HEK293 (cell line): ENCODE data around the gene NBPF1.
"Not testable (repeated sequence)": the region's sequence is repeated elsewhere in the genome, so short reads cannot be mapped to it uniquely, and the experiment has no call there.

Experiments used
- CTCF ChIA-PET: fragments of 350-600 bp; formaldehyde crosslinking; extraction: SDS; loops from one replicate; lab custom pipeline; 2021; ENCODE audit warnings: antibody characterized with exemption; lab: Yijun Ruan, JAX
- POLR2A ChIA-PET: fragments of 300-600 bp; formaldehyde crosslinking; extraction: SDS; loops from one replicate; lab custom pipeline; 2020; ENCODE audit warnings: antibody characterized with exemption, inconsistent platforms; lab: Yijun Ruan, JAX
- H3K27ac ChIP-seq: fragments of 200-500 bp; sonication (Bioruptor generic); 2 replicates; pipeline ENCODE4 v1.5.1; 2014; ENCODE audit warnings: low read depth, low read length, control low read depth, inconsistent platforms; ENCODE audit errors: extremely low read depth
- H3K36me3 ChIP-seq, 2 experiments: fragments of 200-500 bp in 1 of 2; sonication (Bioruptor generic) in 1 of 2; 1 replicate in 1 of 2; 2 replicates in 1 of 2; pipeline ENCODE4 v1.5.1; 2014 to 2017; ENCODE audit warnings: inconsistent platforms in 2 of 2, low read length in 2 of 2; ENCODE audit not compliant: control insufficient read depth in 2 of 2, insufficient read depth in 1 of 2
- H3K4me1 ChIP-seq: fragments of 200-500 bp; sonication (Bioruptor generic); 2 replicates; pipeline ENCODE4 v1.5.1; 2014; ENCODE audit warnings: mild to moderate bottlenecking, low read length, inconsistent platforms; ENCODE audit not compliant: control insufficient read depth, insufficient read depth
- H3K4me3 ChIP-seq: 2 replicates; pipeline ENCODE4 v1.5.1; 2011; ENCODE audit warnings: low read depth, mild to moderate bottlenecking, control low read depth, low read length, moderate library complexity
- H3K9me3 ChIP-seq: fragments of 200-500 bp; sonication (Bioruptor generic); 2 replicates; pipeline ENCODE4 v1.5.1; 2014; ENCODE audit warnings: low read depth, low read length, inconsistent platforms; ENCODE audit not compliant: control insufficient read depth, insufficient read depth
- GLIS1 ChIP-seq: fragments of 450-650 bp; formaldehyde crosslinking; IDR thresholded peaks from 2 replicates; pipeline ENCODE4 v1.5.1; 2016; ENCODE audit warnings: missing biosample characterization, missing genetic modification characterization
- HOXC10 ChIP-seq: sonication (generic); formaldehyde crosslinking; IDR thresholded peaks from 2 replicates; pipeline ENCODE4 v1.8.1; 2023; ENCODE audit warnings: mild to moderate bottlenecking, missing genetic modification reagents
- PRDM1 ChIP-seq: fragments of 450-650 bp; formaldehyde crosslinking; IDR thresholded peaks from 2 replicates; pipeline ENCODE4; 2016; ENCODE audit warnings: missing biosample characterization, missing genetic modification characterization
- ZNF121 ChIP-seq: fragments of 450-650 bp; formaldehyde crosslinking; IDR thresholded peaks from 2 replicates; pipeline ENCODE4 v1.5.1; 2016; ENCODE audit warnings: missing biosample characterization, missing genetic modification characterization
- ZNF600 ChIP-seq: fragments of 450-650 bp; formaldehyde crosslinking; IDR thresholded peaks from 2 replicates; pipeline ENCODE4 v1.5.1; 2016; ENCODE audit warnings: missing biosample characterization, missing genetic modification characterization
- TF ChIP-seq, protein P1 (sequence below): fragments of 450-650 bp; formaldehyde crosslinking; IDR thresholded peaks from 2 replicates; pipeline ENCODE4 v1.5.1; 2016; ENCODE audit warnings: missing biosample characterization, missing genetic modification characterization

Gene NBPF1

DNA sequence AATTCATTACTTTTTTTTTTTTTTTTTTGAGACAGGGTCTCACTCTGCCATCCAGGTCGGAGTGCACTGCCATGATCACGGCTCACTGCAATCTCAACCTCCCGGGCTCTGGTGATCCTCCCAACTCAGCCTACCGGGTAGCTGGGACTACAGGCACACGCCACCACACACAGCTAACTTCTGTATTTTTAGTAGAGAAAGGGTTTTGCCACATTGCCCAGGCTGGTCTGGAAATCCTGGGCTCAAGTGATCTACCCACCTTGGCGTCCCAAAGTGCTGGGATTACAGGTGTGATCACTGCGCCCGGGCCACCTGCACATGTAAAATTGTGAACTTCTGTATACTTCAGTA is 1.4 kb downstream of the NBPF1 start:
- Histone ChIP-seq H3K4me3 (peak overlapping the region; percentile 86), H3K4me1 (peaks cover 13% of the 10 kb centered on the region), H3K36me3 (peaks cover 5 to 21% of the 10 kb centered on the region in 2 experiments; a peak in 1 of 3 replicates)
- CTCF ChIA-PET: interaction anchor here (0.6 to 4.1 kb wide), 16 partner anchors 8 to 537 kb away, joined by 3 to 29 read pairs (median 4); no protein-coding TSS in a partner anchor
- TF ChIP-seq, protein P1, sequence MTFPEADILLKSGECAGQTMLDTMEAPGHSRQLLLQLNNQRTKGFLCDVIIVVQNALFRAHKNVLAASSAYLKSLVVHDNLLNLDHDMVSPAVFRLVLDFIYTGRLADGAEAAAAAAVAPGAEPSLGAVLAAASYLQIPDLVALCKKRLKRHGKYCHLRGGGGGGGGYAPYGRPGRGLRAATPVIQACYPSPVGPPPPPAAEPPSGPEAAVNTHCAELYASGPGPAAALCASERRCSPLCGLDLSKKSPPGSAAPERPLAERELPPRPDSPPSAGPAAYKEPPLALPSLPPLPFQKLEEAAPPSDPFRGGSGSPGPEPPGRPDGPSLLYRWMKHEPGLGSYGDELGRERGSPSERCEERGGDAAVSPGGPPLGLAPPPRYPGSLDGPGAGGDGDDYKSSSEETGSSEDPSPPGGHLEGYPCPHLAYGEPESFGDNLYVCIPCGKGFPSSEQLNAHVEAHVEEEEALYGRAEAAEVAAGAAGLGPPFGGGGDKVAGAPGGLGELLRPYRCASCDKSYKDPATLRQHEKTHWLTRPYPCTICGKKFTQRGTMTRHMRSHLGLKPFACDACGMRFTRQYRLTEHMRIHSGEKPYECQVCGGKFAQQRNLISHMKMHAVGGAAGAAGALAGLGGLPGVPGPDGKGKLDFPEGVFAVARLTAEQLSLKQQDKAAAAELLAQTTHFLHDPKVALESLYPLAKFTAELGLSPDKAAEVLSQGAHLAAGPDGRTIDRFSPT (tag by site-specific recombination): 0 out of 2 replicates have a peak, but pooled peaks have one; percentile 29
- not testable (repeated sequence) for H3K27ac ChIP-seq, H3K9me3 ChIP-seq
- POLR2A ChIA-PET: interaction anchor here (0.6 to 1.3 kb wide), 6 partner anchors 9 to 293 kb away, joined by 3 to 4 read pairs (median 4); no protein-coding TSS in a partner anchor

DNA sequence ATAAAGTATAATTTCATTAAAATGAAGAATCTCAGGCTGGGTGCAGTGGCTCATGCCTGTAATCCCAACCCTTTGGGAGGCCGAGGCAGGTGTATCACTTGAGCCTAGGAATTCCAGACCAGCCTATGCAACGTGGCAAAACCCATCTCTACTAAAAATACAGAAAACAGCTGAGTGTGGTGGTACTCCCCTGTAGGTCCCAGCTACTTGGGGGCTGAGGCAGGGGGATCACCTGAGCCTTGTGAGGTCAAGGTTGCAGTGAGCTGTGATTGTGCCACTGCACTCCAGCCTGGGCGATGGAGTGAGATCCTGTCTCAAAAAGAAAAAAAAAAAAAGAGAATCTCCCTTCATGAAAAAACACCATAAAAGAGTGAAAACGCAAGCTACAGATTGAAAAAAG is 2.2 kb downstream of the NBPF1 start:
- H3K36me3 ChIP-seq: peaks cover 9 to 27% of the 10 kb centered on the region in 2 experiments; a peak in 2 of 3 replicates
- POLR2A ChIA-PET: interaction anchor here (0.8 kb wide), 1 partner anchor 90 kb away, joined by 4 read pairs; no protein-coding TSS in a partner anchor
- H3K4me1 ChIP-seq: peaks cover 13% of the 10 kb centered on the region
- TF ChIP-seq PRDM1 (peak; percentile 42; the same call in 1 of the 2 replicates), ZNF600 (tag by site-specific recombination) (0 out of 2 replicates have a peak, but pooled peaks have one; percentile 8), ZNF121 (0 out of 2 replicates have a peak, but pooled peaks have one; percentile 27), GLIS1 (tag by site-specific recombination) (0 out of 2 replicates have a peak, but pooled peaks have one; percentile 11)
- TF ChIP-seq, all 188 proteins: peak for 4; not testable (repeated sequence) for 184
- H3K9me3 ChIP-seq, H3K4me3 ChIP-seq, H3K27ac ChIP-seq: not testable (repeated sequence)
- CTCF ChIA-PET: interaction anchor here (0.6 to 4.1 kb wide), 6 partner anchors 7 to 341 kb away, joined by 3 to 29 read pairs (median 6); no protein-coding TSS in a partner anchor

DNA sequence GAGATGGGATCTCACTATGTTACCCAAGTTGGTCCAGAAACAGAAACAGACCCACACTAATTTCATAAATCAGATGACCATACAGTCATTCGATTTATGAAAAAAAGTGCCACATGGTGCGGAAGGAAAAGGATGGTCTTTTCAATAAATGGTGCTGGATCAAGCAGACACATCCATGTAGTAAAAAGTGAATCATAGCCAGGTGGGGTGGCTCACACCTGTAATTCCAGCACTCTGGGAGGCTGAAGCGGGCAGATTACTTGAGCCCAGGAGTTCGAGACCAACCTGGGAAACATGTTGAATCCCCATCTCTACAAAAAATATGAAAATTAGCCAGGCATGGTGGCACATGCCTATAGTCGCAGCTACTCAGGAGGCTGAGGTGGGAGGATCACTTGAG is 2.8 kb downstream of the NBPF1 start:
- H3K27ac ChIP-seq, POLR2A ChIA-PET, H3K4me3 ChIP-seq, H3K9me3 ChIP-seq: not testable (repeated sequence)
- CTCF ChIA-PET: interaction anchor here (0.7 to 2.8 kb wide), 3 partner anchors 10 to 406 kb away, joined by 3 to 29 read pairs (median 9); no protein-coding TSS in a partner anchor
- peaks cover 13% of the 10 kb centered on the region for H3K4me1 ChIP-seq
- peaks cover 9 to 33% of the 10 kb centered on the region in 2 experiments; a peak in 2 of 3 replicates for H3K36me3 ChIP-seq

DNA sequence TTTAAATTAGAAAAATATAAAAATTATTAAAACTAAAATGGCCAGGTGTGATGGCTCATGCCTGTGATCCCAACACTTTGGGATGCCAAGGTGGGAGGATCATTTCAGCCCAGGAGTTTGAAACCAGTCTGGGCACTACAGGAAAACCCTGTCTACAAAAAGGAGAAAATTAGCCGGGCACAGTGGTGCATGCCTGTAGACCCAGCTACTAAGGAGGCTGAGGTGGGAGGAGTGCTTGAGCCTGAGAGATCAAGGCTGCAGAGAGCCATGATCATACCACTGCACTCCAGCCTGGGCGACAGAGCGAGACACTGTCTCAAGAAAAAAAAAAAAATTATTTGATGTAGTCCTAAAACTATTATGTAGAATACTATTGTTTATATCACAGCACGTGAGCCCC is 3.6 kb downstream of the NBPF1 start:
- not testable (repeated sequence) for H3K9me3 ChIP-seq, H3K4me3 ChIP-seq, H3K27ac ChIP-seq
- POLR2A ChIA-PET: interaction anchor here (1.2 to 1.6 kb wide), 2 partner anchors 11 to 296 kb away, joined by 5 to 12 read pairs; no protein-coding TSS in a partner anchor
- CTCF ChIA-PET: interaction anchor here (0.7 to 2.8 kb wide), 8 partner anchors 9 to 405 kb away, joined by 3 to 29 read pairs (median 6); no protein-coding TSS in a partner anchor
- peaks cover 15% of the 10 kb centered on the region for H3K4me1 ChIP-seq
- H3K36me3 ChIP-seq: peaks cover 9 to 41% of the 10 kb centered on the region in 2 experiments; a peak in 2 of 3 replicates

DNA sequence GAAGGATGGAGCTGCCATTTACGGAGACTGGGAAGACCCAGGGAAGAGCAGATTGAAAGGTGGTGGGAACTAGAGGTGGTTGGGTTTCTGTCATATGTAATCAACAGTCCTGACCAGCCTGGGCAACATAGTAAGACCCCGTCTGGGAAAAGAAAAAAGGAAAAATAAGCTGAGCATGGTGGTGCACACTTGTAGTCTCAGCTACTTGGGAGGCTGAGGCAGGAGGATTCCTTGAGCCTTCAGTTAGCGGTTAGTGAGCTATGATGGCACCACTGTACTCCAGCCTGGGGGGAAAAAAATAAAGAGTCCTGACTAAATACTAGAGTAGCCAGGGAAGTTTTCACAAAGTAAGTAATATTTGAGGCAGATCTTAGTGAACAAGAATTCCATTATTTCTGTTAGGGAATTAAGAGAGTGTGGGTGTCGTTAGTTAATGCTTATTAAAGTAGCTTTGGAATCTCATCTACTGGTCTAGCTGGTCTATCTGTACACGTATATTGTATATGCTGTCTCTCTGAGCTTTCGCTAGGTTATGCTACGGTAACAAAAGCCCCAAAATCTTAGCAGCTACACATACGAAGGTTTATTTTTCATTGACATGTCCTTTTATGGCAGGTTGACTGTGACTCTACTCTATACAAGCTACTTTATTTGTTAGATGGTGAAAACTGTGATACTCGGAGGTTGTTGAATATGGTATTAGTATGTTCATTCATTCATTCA is 4.4 kb downstream of the NBPF1 start:
- CTCF ChIA-PET: interaction anchor here (0.6 to 2.8 kb wide), 9 partner anchors 9 to 436 kb away, joined by 3 to 29 read pairs (median 6); no protein-coding TSS in a partner anchor
- no peak overlapping the region for H3K27ac ChIP-seq
- peaks cover 9 to 41% of the 10 kb centered on the region in 2 experiments; a peak in 2 of 3 replicates for H3K36me3 ChIP-seq
- peaks cover 14% of the 10 kb centered on the region for H3K4me1 ChIP-seq
- POLR2A ChIA-PET: interaction anchor here (1.2 to 1.6 kb wide), 2 partner anchors 12 to 296 kb away, joined by 5 to 12 read pairs; no protein-coding TSS in a partner anchor
- no peaks in the 10 kb centered on the region for H3K9me3 ChIP-seq
- no peak overlapping the region for H3K4me3 ChIP-seq
- TF ChIP-seq HOXC10 (no peak), ZNF121 (peak; percentile 91)
